ENCODE results near the gene ITPKC.

The ITPKC gene

DNA sequence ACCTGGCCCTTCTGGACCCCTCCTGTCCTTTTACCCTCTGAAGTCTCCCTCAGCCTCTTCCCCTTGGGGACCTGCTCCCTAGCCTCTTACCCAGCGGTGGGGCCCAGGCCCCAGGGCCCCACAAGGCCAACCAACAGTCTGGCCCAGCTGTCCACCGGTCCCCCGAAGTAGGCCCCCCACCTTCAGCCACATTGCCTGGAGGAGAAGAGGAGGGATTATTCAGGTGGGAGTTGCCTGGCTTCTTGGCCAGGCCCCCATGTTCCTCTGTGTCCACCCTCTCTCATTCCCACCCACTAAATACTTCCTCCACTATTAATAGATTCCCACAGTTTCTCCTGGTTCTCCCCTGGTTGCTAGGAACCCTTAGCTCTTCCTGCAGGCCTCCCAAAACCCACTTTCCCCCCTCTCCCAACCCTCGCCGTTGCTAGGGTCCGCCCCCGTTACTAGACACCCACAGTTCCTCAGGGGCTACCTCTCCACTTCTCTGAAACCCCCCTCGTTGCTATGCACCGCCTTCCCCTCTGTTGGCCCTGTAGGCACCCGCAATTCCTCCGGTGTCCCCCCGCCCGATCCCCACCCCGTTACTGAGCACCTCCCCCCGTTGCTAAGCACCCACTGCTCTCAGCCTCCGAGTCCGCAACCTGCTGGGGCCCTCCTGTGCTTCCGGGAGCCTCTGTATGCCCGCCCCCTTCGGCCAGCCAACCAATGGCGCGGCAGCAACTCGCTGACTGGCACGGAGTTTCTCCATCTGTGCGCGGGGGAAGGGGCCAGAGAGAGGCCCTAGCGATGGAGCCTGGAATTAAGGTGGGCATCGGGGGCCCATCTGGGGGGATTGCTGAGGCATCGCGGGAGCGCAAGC, 2.2 kb upstream of the ITPKC start:
- H3K36me3 ChIP-seq, result peaks cover 27% of the 10 kb centered on the region
- no peaks in the 10 kb centered on the region for H3K27me3 ChIP-seq
- H3K27ac ChIP-seq, result peak overlapping the region; percentile 63
- peak overlapping the region; percentile 95 for H3K4me2 ChIP-seq
- peak overlapping the region; percentile 75 for H3K4me3 ChIP-seq
- peaks cover 44% of the 10 kb centered on the region for H3K4me1 ChIP-seq
- TF ChIP-seq Cebpa-rat (IDR thresholded peaks at IDR 0.05), result no peak
- no peaks in the 10 kb centered on the region for H3K9me3 ChIP-seq
- H3K9ac ChIP-seq, result peak overlapping the region; percentile 54
- H4K20me1 ChIP-seq, result peaks cover 17% of the 10 kb centered on the region

GRCh38 chr19:40716031-40716481, 856 bp upstream of the ITPKC start:
- Histone ChIP-seq H3K4me1 (peaks cover 58% of the 10 kb centered on the region), H3K4me2 (peak overlapping the region; percentile 95), H3K4me3 (peak overlapping the region; percentile 75), H3K36me3 (peaks cover 15% of the 10 kb centered on the region), H4K20me1 (peaks cover 17% of the 10 kb centered on the region), H3K9me3 (no peaks in the 10 kb centered on the region), H3K9ac (peak overlapping the region; percentile 86), H3K27ac (peak overlapping the region; percentile 82), H3K27me3 (no peaks in the 10 kb centered on the region)
- TF ChIP-seq Cebpa-rat (IDR thresholded peaks at IDR 0.05), result no peak

GRCh38 chr19:40717325-40717879, 490 bp downstream of the ITPKC start:
- Histone ChIP-seq H3K4me1 (peaks cover 59% of the 10 kb centered on the region), H3K4me2 (peak overlapping the region; percentile 90), H3K9ac (peak overlapping the region; percentile 86), H3K27ac (peak overlapping the region; percentile 82), H4K20me1 (peaks cover 17% of the 10 kb centered on the region), H3K27me3 (no peaks in the 10 kb centered on the region), H3K9me3 (no peaks in the 10 kb centered on the region), H3K4me3 (peak overlapping the region; percentile 75), H3K36me3 (peaks cover 14% of the 10 kb centered on the region)
- TF ChIP-seq Cebpa-rat (IDR thresholded peaks at IDR 0.05), result no peak

DNA sequence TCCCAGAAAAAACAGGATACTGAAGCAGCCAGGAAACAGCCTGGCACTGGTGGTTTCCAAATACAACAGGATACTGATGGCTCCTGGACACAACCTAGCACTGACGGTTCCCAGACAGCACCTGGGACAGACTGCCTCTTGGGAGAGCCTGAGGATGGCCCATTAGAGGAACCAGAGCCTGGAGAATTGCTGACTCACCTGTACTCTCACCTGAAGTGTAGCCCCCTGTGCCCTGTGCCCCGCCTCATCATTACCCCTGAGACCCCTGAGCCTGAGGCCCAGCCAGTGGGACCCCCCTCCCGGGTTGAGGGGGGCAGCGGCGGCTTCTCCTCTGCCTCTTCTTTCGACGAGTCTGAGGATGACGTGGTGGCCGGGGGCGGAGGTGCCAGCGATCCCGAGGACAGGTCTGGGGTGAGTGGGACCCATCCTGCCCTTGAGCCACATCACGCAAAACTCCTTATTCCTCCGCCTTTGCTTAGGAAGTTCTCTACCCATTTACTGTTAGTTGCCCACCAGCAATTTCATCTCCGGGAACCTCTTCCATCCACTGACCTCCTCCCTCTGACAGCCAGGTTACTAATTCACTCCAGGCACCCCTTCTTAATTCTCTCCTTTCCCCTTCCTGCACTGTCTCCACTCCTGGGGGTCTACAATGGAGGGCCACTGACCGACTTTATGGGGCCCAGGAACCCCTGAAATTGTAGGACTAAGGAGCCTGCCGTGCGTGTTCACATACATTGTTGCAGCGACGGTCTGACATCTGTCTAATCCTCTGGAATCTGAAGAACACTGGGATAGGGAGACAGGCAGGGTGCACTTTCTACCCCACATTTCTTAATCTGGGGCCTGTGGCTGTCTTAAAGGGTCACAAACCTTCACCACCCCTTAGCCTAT, 1.2 kb downstream of the ITPKC start:
- H3K9ac ChIP-seq, result peak overlapping the region; percentile 86
- H3K4me3 ChIP-seq, result peak overlapping the region; percentile 75
- no peak for TF ChIP-seq Cebpa-rat (IDR thresholded peaks at IDR 0.05)
- peak overlapping the region; percentile 90 for H3K4me2 ChIP-seq
- H3K9me3 ChIP-seq, result no peaks in the 10 kb centered on the region
- H3K4me1 ChIP-seq, result peaks cover 59% of the 10 kb centered on the region
- H4K20me1 ChIP-seq, result peaks cover 17% of the 10 kb centered on the region
- H3K27me3 ChIP-seq, result no peaks in the 10 kb centered on the region
- peaks cover 8% of the 10 kb centered on the region for H3K36me3 ChIP-seq
- H3K27ac ChIP-seq, result peak overlapping the region; percentile 70

GRCh38 chr19:40718774-40719391, 2.0 kb downstream of the ITPKC start:
- Histone ChIP-seq H3K27me3 (no peaks in the 10 kb centered on the region), H4K20me1 (peaks cover 20% of the 10 kb centered on the region), H3K4me3 (peak overlapping the region; percentile 75), H3K36me3 (peaks cover 12% of the 10 kb centered on the region; the same call in 1 of the 2 replicates), H3K4me2 (peak overlapping the region; percentile 90), H3K9ac (peak overlapping the region; percentile 86), H3K9me3 (no peaks in the 10 kb centered on the region), H3K27ac (peak overlapping the region; percentile 70), H3K4me1 (peaks cover 59% of the 10 kb centered on the region)
- no peak for TF ChIP-seq Cebpa-rat (IDR thresholded peaks at IDR 0.05)

GRCh38 chr19:40719414-40719894, 2.5 kb downstream of the ITPKC start:
- peak overlapping the region; percentile 75 for H3K4me3 ChIP-seq
- TF ChIP-seq Cebpa-rat (IDR thresholded peaks at IDR 0.05), result no peak
- H3K4me2 ChIP-seq, result peak overlapping the region; percentile 90
- peaks cover 56% of the 10 kb centered on the region for H3K4me1 ChIP-seq
- H4K20me1 ChIP-seq, result peaks cover 23% of the 10 kb centered on the region
- H3K9ac ChIP-seq, result peak overlapping the region; percentile 86; the same call in 1 of the 2 replicates
- H3K36me3 ChIP-seq, result peaks cover 16% of the 10 kb centered on the region; the same call in 1 of the 2 replicates
- no peaks in the 10 kb centered on the region for H3K27me3 ChIP-seq
- no peaks in the 10 kb centered on the region for H3K9me3 ChIP-seq
- peak overlapping the region; percentile 70; the same call in 1 of the 2 replicates for H3K27ac ChIP-seq

GRCh38 chr19:40721140-40721486, 4.2 kb downstream of the ITPKC start:
- peaks cover 23% of the 10 kb centered on the region for H4K20me1 ChIP-seq
- no peaks in the 10 kb centered on the region for H3K27me3 ChIP-seq
- peaks cover 43% of the 10 kb centered on the region for H3K4me1 ChIP-seq
- no peak overlapping the region for H3K27ac ChIP-seq
- no peaks in the 10 kb centered on the region for H3K9me3 ChIP-seq
- H3K4me2 ChIP-seq, result no peak overlapping the region
- no peak for TF ChIP-seq Cebpa-rat (IDR thresholded peaks at IDR 0.05)
- no peak overlapping the region for H3K4me3 ChIP-seq
- peaks cover 33% of the 10 kb centered on the region for H3K36me3 ChIP-seq
- no peak overlapping the region for H3K9ac ChIP-seq

GRCh38 chr19:40721936-40722661, 5.2 kb downstream of the ITPKC start:
- no peak overlapping the region for H3K27ac ChIP-seq
- peaks cover 41% of the 10 kb centered on the region for H3K36me3 ChIP-seq
- peaks cover 23% of the 10 kb centered on the region for H4K20me1 ChIP-seq
- H3K4me3 ChIP-seq, result no peak overlapping the region
- no peak overlapping the region for H3K9ac ChIP-seq
- no peaks in the 10 kb centered on the region for H3K27me3 ChIP-seq
- peaks cover 39% of the 10 kb centered on the region for H3K4me1 ChIP-seq
- TF ChIP-seq Cebpa-rat (IDR thresholded peaks at IDR 0.05), result no peak
- H3K9me3 ChIP-seq, result no peaks in the 10 kb centered on the region
- H3K4me2 ChIP-seq, result no peak overlapping the region

All from BLaER1 (cell line).